GM19395 (cell line): ENCODE measurements around the gene METTL4.

Source experiments
- ATAC-seq: cut with Tn5 transposase; IDR thresholded peaks from one replicate; pipeline ENCODE4 v1.9.1; 2021; ENCODE audit warnings: mild to moderate bottlenecking, moderate library complexity; ENCODE audit not compliant: unreplicated experiment

The METTL4 gene

DNA sequence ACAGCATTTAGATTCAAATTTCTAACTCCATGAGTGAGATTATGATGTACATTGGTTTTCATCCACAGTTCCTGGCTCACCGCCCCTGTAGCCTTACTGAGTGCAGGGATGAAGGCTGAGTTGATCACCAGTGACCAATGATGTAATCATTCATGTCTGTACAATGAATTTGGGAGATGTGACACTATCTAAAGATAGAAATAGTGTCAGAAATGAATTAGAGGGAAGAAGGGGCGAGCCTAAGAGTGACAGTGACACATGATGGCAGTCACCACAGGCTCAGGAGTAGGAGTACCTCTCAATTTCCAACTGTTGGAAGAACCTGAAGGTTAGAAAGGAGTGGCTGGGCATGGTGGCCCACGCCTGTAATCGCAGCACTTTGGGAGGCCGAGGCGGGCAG, 3.2 kb downstream of the METTL4 start:
- ATAC-seq: no peak

GRCh38 chr18:2564373-2564772, 6.9 kb downstream of the METTL4 start:
- ATAC-seq: no peak

GRCh38 chr18:2559249-2559648, 12.1 kb downstream of the METTL4 start:
- no peak for ATAC-seq

DNA sequence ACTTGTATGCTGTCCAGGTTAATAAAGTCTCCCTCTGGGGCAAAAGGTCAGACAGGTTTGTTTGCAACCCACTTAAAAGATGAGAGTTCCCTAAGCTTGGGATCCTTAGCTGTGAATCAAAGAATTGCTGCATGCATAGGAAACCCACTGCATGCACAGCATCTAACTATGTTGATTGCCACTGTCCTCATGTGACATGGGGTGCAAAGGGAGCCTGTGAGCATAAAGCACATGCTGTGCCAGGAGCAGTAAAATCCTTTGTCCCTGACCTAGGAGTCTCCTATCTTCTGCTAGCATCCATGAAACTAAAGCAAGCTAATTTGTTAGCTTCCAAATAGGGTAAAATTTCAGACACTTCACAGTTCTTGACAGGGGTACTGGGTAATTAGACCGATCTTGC, 13.8 kb downstream of the METTL4 start:
- ATAC-seq: no peak

DNA sequence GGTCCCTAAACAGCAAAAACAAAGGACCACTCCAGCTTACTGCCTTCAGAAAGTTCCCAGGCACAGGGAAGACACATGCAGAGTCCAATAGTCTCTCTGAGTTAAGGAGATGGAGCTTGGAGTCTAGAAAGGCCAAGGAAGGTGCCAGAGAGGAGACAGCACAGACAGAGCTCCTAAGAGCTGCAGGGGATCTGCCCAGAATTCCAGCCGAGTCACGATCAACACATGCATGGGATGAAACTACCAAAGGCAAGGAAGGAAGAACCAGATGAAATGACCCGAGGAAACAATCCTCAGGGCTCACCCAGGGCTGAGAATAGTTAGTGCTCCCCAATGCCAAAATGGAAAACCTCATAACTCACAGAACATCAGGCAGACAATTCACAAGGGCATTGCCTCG, 15.4 kb downstream of the METTL4 start:
- ATAC-seq: no peak

GRCh38 chr18:2554696-2555095, 16.6 kb downstream of the METTL4 start:
- ATAC-seq: no peak

GRCh38 chr18:2551425-2551824, 19.9 kb downstream of the METTL4 start:
- no peak for ATAC-seq

DNA sequence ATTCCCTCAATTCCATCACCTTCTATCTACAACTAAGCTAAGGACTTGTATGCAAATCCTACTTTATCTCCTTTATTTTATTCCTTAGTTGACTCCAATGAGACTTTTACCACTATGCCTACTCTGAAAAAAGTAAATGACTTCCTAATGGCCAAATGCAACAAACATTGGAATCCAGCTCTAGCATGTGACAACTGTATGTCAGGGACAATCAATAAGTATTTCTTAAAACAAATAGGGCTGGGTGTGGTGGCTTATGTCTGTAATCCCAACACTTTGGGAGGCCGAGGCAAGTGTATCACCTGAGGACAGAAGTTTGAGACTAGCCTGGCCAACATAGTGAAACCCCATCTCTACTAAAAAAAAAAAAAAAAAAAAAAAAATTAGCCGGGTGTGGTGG, 21.8 kb downstream of the METTL4 start:
- ATAC-seq: no peak

- peak; percentile 72 for ATAC-seq
These were observed 23.7 kb downstream of the METTL4 start for GRCh38 chr18:2547477-2548087.

- no peak for ATAC-seq
These were observed 26.1 kb downstream of the METTL4 start for GRCh38 chr18:2545155-2545554.

DNA sequence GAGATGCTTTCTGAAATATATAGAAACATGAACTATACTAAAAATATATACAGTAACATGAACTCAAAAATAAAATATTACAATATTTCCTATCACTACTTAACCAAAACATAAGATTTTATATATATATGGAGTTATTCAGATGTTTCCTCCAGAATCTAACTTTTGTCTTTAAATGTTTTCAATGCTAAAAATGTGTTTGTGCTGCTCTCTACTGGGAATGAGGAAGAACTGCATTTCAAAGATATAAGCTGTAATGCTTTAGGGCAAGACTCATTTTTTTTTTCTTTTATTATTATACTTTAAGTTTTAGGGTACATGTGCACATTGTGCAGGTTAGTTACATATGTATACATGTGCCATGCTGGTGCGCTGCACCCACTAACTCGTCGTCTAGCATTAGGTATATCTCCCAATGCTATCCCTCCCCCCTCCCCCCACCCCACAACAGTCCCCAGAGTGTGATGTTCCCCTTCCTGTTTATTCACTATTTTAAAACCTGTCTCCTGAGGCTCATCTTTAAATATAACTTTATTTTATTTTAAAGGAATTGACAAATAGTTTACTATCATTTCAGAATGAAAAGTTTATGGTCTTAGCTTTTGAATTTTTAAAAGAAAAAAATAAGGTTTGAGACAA, 29.3 kb downstream of the METTL4 start:
- ATAC-seq: peak; percentile 77

DNA sequence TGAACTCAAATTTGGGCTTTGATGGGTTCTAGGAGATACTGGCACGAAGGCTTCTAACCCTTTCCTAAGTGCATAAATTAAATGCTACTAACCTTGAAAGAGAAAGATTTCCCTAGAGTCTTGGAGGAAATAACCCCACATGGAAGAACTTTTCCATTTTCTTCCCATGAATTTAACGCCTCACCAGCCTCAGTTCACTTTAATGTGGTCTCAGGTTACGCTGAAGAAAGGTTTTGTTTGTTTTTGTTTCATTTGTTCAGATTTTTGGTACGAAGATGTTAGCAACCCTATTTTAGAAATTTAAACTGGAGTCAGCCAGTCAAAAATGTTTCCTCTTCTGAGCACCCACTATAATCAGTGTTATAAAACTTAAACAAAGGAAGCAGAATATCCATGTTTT, 30.7 kb downstream of the METTL4 start:
- no peak for ATAC-seq

- no peak for ATAC-seq
These were observed 32.5 kb downstream of the METTL4 start for GRCh38 chr18:2538844-2539243.

DNA sequence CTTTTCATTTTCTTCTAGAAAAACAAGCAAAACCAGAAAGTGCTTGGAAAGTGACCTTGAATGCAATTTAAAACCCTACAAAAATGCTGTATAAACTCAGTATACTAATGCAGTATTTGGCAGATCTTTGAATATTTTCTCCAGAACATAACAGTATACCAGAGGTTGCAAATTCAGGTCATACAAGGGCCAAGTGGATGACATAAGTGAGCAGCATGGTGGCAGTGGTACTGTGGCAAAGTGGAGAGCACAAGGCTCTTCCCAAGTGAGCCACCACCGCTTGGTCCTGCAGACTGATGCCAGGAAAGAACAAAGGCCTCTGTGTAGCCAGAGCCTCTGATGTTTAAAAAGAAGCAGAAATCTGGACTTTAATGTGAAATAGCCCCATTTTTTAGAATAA, 33.1 kb downstream of the METTL4 start:
- ATAC-seq: no peak

DNA sequence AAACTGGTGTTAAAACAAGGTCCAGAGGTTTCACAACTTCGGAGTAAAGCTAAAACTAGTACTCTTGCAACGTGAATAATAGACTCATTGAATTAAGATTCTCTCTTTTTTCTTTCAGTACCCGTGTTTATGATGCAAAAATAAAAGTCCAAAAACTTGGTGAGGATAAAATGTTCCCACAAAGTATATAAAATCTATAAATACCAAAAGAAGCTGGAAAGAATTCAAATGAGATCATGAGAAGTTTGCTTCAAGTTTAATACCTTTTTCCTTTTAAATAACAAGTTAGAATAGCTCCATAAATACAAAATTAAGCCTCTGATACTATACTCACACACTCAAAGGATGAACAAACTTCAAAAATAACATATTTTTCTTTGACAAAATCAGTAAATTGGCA, 34.0 kb downstream of the METTL4 start:
- no peak for ATAC-seq

- no peak for ATAC-seq
These were observed 34.8 kb downstream of the METTL4 start for GRCh38 chr18:2536493-2536892.

GRCh38 chr18:2536063-2536462, 35.2 kb downstream of the METTL4 start:
- no peak for ATAC-seq

GRCh38 chr18:2535419-2535910, 35.8 kb downstream of the METTL4 start:
- ATAC-seq: no peak

DNA sequence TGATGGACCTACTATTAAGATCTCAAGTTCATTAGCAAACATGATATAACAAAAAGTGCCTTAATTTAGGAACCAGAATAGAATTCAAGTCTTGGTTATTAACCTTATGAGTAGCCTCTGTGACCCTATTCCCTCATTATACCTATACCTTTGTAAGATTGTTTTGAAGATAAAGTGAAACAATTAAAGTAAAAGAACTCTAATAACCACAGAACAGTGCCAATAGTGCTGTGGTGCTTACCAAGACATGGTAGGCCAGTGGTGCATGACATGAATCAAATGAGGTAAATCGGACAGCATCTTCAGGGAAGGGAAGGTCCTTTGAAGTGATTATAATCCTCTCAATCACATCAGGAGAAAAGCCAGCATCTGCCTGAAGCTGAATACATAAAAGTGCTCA, 36.4 kb downstream of the METTL4 start:
- no peak for ATAC-seq

DNA sequence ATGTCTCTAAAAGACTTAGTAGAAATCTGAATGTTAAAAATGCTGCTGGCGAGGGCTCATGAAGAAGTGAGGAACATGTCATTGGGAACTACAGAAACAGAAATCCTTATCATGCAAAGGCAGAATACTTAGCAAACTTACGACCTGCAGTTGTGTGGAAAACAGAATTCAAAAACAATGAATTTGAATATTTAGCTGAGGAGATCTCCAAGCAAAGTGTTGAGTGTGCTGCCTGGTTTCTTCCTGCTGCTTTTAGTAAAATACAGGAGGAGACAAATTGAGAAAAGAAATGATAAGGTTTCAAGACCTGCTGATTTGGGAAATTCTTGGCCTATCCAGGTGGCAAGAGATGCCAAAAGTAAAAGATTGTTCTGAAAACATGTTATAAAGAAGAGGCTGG, 38.5 kb downstream of the METTL4 start:
- ATAC-seq: no peak

GRCh38 chr18:2531751-2532150, 39.6 kb downstream of the METTL4 start:
- ATAC-seq: no peak

DNA sequence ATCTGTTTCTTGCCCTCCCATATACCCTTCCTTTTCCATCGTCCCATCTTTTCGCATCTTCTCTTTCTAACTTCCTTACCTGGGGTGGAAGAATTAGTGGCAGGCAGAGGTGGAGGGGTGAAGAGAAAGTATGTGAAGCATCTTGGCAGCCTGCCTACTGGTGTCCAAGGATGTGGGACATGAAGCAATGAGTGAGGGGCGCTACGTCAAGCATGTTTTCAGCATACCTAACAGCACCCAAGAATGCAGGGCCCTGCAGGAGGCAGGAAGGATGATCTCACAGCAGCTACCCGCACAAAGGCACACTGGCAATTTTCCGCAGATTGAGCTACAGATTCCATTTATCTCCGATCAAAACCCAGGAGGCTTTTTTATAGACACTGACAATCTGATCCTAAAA, 42.2 kb downstream of the METTL4 start:
- ATAC-seq: no peak

DNA sequence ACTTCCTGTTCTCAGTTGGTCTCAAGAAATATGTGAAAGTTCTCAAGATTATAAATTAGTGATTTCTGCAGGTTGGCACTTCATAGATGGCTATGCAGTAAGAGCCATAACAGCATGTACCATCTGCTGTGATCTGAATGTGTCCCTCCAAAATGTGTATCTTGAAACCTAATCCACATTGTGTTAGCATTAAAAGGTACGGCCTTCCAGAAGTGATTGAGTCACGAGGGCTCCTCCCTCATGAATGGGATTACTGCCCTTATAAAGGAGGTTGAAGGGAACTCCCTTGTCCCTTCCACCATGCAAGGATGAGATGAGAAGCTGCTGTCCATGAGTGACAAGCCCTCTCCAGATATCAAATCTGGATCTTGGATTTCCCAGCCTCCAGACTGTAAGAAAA, 45.0 kb downstream of the METTL4 start:
- ATAC-seq: no peak
